IPS-15b (cell line): ENCODE data around the gene NOS3.

Source experiments
- H3K27me3 ChIP-seq: one replicate; pipeline ENCODE4 v1.6.1; 2013; ENCODE audit warnings: low read length; ENCODE audit not compliant: control insufficient read depth, insufficient read depth
- H3K36me3 ChIP-seq: one replicate; pipeline ENCODE4 v1.6.1; 2013; ENCODE audit warnings: low read length; ENCODE audit not compliant: control insufficient read depth, insufficient read depth
- H3K4me1 ChIP-seq: one replicate; pipeline ENCODE4 v1.6.1; 2013; ENCODE audit warnings: mild to moderate bottlenecking, low read length; ENCODE audit not compliant: control insufficient read depth, insufficient read depth
- H3K4me3 ChIP-seq: one replicate; pipeline ENCODE4 v1.5.1; 2013; ENCODE audit warnings: low read depth, low read length
- H3K9ac ChIP-seq: one replicate; pipeline ENCODE4 v1.6.1; 2013; ENCODE audit warnings: low read depth, mild to moderate bottlenecking, low read length
- H3K9me3 ChIP-seq: one replicate; pipeline ENCODE4 v1.6.1; 2013; ENCODE audit warnings: mild to moderate bottlenecking, low read length; ENCODE audit not compliant: control insufficient read depth, insufficient read depth

NOS3 gene

DNA sequence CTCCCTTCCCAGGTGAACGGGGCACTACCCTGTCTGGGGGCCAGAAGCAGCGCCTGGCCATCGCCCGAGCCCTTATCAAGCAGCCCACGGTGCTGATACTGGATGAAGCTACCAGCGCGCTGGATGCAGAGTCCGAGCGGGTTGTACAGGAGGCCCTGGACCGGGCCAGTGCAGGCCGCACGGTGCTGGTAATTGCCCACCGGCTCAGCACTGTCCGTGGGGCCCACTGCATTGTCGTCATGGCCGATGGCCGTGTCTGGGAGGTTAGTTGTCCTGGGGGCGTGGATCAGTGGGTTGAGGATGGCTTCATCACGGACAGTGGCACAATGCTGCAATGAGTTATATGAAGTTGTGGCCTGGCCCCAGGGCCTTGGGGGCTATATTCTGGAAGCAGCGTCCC is 53.1 kb downstream of the NOS3 start:
- no peak overlapping the region for H3K9ac ChIP-seq
- H3K4me3 ChIP-seq: no peak overlapping the region
- no peaks in the 10 kb centered on the region for H3K4me1 ChIP-seq
- H3K36me3 ChIP-seq: no peaks in the 10 kb centered on the region
- H3K27me3 ChIP-seq: no peaks in the 10 kb centered on the region
- no peaks in the 10 kb centered on the region for H3K9me3 ChIP-seq

DNA sequence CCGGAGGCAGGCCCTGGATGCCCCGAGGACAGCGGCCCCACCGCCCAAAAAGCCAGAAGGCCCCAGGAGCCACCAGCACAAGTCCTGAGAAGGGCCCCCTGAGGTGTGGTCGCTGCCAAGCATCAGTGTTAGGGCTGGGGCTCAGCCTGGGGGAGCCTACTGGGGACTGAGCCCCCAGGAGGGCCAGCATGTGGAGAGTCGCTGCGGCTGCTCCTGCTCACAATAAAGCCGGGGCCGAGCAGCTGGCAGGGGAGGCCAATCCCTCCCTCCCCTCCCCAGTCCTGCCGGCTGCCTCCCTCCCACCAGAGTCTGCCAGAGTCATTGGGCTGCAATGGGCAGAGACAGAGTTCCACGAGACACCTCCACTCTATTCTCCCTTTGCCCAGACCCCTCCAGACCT is 54.4 kb downstream of the NOS3 start:
- H3K9me3 ChIP-seq: no peaks in the 10 kb centered on the region
- H3K9ac ChIP-seq: no peak overlapping the region
- peaks cover 6% of the 10 kb centered on the region for H3K27me3 ChIP-seq
- H3K4me3 ChIP-seq: no peak overlapping the region
- H3K36me3 ChIP-seq: no peaks in the 10 kb centered on the region
- H3K4me1 ChIP-seq: no peaks in the 10 kb centered on the region

DNA sequence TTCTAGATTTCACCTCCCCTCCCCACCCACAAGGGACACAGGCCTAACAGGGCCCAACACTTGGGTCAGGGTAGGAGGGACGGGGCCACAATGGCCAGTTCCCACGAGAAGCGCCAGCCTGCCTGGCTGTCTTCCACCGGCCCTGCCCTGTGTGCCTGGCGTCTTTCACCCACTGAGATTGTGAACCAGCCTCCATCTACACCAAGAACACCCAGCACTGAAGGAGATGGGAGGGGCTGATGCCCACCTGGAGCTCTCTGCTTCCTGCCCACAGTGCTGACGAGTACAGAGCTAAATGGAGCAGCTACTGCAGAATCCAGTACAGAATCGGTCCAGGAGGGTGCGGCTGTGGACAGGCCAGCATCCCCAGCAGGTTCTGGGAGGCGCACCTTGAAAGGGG is 55.1 kb downstream of the NOS3 start:
- Histone ChIP-seq H3K9ac (no peak overlapping the region), H3K36me3 (no peaks in the 10 kb centered on the region), H3K4me3 (no peak overlapping the region), H3K27me3 (peaks cover 12% of the 10 kb centered on the region), H3K4me1 (no peaks in the 10 kb centered on the region), H3K9me3 (no peaks in the 10 kb centered on the region)

DNA sequence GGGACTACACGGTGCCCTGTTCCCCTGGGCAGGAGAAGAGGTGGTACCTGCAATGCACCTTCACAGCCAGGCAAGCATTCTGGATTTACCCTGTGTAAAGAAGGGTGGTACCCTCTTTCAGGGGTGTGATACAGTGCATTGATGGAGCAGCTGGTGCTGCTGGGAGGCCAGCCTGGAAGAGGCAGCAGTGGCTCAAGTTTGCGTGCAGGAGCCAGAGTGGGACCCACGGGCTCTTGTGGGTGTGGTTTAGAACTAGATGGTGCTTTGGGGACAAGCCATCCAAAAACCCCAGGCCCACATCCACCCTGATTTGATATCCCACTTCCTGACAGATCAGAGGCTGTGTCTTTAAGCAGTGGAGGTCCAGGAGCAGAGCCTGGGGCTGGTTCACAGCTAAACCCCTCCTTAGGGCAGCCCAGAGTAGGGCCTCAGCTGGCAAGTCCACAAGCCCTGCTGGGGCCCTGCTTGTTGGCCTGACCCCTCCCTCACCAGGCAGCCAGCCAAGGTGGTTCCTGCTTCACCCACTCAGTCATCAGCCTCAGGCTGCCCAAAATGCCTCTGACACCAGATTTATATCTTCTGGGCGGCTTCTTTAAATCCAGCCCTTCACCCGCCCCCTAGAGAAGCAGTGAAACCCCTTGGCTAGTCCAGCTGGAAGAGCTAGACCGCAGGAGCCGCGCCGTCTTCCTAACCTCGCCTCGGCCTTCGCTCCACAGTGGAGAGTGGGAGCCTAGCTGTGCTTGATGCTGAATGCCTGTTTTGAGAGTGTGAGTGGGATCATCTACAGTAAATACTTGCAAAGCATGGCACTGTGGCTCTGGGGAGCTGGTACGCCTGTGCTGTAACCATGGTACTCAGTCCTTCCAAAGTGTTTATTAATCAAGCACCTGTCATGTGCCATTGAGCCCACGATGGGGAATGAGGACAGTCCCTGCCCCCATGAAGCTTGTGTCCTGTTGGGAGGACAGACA is 56.1 kb downstream of the NOS3 start:
- H3K9me3 ChIP-seq: no peaks in the 10 kb centered on the region
- no peak overlapping the region for H3K4me3 ChIP-seq
- no peaks in the 10 kb centered on the region for H3K36me3 ChIP-seq
- H3K4me1 ChIP-seq: no peaks in the 10 kb centered on the region
- H3K9ac ChIP-seq: no peak overlapping the region
- H3K27me3 ChIP-seq: peaks cover 17% of the 10 kb centered on the region

DNA sequence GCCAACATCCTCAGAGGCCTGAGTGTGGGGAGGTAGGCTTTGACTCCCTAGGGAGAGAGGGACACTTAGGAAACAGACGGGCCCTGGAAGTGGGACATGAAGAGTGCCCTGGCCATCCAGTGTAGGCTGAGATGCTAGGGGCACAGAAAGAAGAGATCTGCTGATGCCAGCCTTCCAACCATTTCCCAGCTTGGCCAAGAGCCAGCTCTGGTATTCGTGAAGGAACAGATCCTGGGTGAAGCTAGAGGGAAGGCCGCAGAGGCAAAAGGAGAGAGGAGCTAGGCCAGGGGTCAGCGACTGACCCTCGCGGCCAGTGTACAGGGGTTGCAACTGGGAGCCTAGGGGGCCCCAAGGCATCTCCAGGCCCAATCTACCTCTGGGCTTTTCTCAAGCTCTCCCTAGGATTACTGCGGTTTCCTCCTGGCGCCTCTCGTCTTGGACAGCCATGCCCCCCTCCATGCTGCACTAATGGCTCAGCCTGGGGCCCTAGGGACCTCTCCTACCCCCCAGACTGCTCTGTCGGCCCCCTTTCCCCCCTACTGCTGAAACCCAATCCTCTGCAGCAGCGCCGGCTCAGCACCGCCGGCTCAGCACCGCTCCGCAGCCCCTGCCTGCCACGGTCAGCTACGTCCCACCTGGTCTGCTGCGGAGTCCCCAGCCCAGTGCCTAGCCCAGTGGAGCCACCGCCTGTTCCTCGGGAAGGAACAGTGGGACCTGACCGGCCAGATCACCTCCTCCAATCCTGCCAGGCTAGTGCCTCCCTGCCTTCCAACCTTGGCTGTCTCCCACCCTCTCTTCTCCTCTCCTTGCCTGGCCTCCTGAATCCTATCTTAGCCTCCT is 57.4 kb downstream of the NOS3 start, which contains the start of gene ASIC3:
TSS of gene ASIC3 (plus strand) at position 556 of the 840 bp plus-strand sequence. CDS start 355 bp downstream, outside the sequence.
- Histone ChIP-seq H3K4me3 (no peak within 1 kb of the TSS), H3K27me3 (peaks cover 25% of the 10 kb centered on the region), H3K4me1 (no peaks in the 10 kb centered on the region), H3K36me3 (no peaks in the 10 kb centered on the region), H3K9ac (peak within 1 kb of the TSS; percentile 24), H3K9me3 (no peaks in the 10 kb centered on the region)

DNA sequence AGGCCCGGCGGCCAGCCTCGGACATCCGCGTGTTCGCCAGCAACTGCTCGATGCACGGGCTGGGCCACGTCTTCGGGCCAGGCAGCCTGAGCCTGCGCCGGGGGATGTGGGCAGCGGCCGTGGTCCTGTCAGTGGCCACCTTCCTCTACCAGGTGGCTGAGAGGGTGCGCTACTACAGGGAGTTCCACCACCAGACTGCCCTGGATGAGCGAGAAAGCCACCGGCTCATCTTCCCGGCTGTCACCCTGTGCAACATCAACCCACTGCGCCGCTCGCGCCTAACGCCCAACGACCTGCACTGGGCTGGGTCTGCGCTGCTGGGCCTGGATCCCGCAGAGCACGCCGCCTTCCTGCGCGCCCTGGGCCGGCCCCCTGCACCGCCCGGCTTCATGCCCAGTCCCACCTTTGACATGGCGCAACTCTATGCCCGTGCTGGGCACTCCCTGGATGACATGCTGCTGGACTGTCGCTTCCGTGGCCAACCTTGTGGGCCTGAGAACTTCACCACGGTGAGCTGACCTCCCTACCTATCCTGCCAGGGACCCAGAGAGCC is 58.2 kb downstream of the NOS3 start:
- no peaks in the 10 kb centered on the region for H3K9me3 ChIP-seq
- H3K4me3 ChIP-seq: no peak overlapping the region
- no peaks in the 10 kb centered on the region for H3K4me1 ChIP-seq

DNA sequence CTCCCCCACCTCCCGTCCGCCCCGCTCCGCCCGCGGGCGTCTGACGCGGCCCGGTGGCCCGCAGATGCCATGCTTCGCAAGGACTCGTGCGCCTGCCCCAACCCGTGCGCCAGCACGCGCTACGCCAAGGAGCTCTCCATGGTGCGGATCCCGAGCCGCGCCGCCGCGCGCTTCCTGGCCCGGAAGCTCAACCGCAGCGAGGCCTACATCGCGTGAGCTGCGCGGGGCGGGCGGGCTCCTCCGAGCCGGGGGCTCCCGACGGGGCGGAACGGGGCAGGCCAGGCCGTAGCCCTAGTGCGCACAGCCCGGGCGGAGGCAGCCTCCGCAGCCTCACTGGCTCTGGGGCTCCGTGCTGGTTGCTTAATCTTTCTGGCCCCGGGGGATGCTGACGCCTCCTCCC is 60.3 kb downstream of the NOS3 start:
- peak overlapping the region; percentile 22 for H3K4me3 ChIP-seq
- H3K4me1 ChIP-seq: no peaks in the 10 kb centered on the region
- no peaks in the 10 kb centered on the region for H3K9me3 ChIP-seq
- peaks cover 30% of the 10 kb centered on the region for H3K27me3 ChIP-seq
- H3K36me3 ChIP-seq: no peaks in the 10 kb centered on the region
- H3K9ac ChIP-seq: no peak overlapping the region

More for the DNA sequence above, 58.2 kb downstream of the NOS3 start:
- no peaks in the 10 kb centered on the region for H3K36me3 ChIP-seq
- peaks cover 25% of the 10 kb centered on the region for H3K27me3 ChIP-seq
- peak overlapping the region; percentile 24 for H3K9ac ChIP-seq

DNA sequence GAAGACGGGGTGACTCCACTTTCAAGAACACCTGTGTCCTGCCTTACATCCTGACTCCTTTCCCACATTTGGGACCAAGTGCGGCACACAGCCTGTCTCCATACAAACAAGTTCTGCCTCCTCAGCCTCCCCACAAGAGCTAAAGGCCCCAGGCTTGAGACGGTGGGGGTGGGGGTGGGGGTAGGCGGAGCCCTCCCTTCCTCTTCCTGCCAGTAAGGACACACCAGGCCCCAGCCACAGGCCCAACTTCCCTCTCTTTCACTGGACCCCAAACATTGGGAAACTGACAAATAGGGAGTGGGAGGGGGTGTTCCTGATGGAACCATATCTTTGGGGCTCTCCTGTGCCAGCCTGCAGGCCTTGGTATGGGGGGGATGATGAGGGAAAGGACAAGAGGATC is 62.3 kb downstream of the NOS3 start:
- Histone ChIP-seq H3K36me3 (no peaks in the 10 kb centered on the region), H3K9ac (no peak overlapping the region), H3K4me3 (no peak overlapping the region), H3K27me3 (peaks cover 38% of the 10 kb centered on the region), H3K9me3 (no peaks in the 10 kb centered on the region), H3K4me1 (no peaks in the 10 kb centered on the region)

DNA sequence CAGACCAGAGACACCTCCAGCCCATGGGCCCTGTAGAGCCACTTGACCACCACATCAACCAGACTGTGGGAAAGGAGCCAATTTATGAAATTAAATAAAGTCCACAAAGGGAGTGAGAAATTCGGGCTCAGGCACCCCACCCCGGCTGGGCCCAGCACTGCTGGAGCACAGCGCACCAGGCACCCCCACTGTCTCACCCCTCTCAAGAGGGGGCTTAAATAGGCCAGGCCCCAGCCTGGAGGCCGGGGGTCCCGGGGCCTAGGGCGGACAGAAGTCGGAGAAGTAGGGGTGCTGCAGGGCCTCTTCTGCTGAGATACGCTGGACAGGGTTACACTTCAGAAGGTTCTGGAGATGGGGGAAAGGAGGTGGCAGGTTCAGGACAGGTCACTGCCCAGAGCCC is 62.9 kb downstream of the NOS3 start:
- no peak overlapping the region for H3K4me3 ChIP-seq
- H3K9me3 ChIP-seq: no peaks in the 10 kb centered on the region
- H3K27me3 ChIP-seq: peaks cover 38% of the 10 kb centered on the region
- no peak overlapping the region for H3K9ac ChIP-seq
- no peaks in the 10 kb centered on the region for H3K36me3 ChIP-seq
- no peaks in the 10 kb centered on the region for H3K4me1 ChIP-seq

DNA sequence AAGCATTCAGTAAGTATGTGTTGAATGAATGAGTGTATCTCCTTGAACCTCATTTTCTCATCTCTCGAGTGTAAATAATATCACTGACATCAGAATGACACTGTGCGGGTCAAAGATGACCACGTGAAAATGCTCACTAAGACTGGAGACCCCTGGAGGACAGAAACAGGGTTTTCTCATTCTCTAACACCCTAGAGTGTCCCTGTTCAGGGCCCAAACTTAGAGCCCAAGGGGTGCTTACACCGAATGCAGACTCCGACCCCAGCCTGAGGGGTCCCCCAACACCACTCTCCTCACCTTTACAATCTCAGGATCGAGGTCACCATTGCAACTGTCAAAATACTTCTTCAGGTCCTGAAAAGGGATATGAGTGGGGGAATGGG is 65.5 kb downstream of the NOS3 start:
- no peaks in the 10 kb centered on the region for H3K4me1 ChIP-seq
- H3K27me3 ChIP-seq: peaks cover 32% of the 10 kb centered on the region
- H3K9me3 ChIP-seq: no peaks in the 10 kb centered on the region
- H3K4me3 ChIP-seq: peak overlapping the region; percentile 89
- H3K9ac ChIP-seq: no peak overlapping the region
- no peaks in the 10 kb centered on the region for H3K36me3 ChIP-seq

DNA sequence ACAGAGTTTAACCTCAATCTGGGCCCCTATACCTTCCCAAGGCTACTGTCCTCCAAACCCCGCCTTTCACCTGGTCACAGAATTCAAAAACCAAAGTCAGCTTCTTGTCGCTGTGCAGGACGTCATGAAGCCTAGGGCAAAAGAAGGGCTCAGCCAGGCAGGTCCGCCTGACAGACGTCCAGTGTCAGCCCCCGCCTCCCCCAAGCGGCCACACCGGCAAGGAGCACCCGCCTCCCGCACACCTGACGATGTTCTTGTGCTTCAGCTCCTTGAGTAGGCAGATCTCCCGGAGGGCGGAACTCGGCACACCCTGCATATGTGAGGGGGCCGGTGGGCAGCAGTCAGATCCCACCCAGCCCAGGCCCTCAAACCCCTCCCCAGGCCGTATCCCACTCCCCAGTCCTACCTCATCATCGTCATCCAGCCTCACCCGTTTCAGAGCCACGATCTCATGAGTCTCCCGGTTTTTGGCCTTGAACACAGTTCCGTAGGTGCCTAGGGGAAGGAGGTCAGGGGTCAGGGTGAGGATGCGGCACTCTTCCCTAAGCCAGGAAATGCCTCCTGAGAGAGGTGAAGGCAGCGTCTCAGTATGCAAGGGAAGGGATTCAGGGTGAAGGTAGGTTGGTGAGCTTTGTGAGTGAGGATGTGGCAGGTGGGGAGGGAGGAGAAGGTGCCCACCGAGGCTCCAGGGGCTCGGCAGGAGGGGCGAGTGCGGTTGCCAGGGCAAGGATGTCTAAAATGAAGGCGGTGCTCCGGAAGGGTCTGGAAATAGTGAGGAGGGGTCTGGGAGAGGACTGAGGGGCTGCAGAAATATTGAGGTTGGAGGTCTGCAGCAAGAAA is 66.1 kb downstream of the NOS3 start:
- no peaks in the 10 kb centered on the region for H3K4me1 ChIP-seq
- peak overlapping the region; percentile 89 for H3K4me3 ChIP-seq
- no peaks in the 10 kb centered on the region for H3K36me3 ChIP-seq

More for the DNA sequence above, 66.1 kb downstream of the NOS3 start:
- no peaks in the 10 kb centered on the region for H3K9me3 ChIP-seq
- H3K27me3 ChIP-seq: peaks cover 27% of the 10 kb centered on the region
- no peak overlapping the region for H3K9ac ChIP-seq
